Measurements from ENCODE around the gene SPATA3. TPM values are rescaled to one million over a fixed set of nuclear protein-coding genes. Genes with fewer than 3 reads are reported as not detected.

SPATA3 gene
- total and polyA plus RNA-seq, 2 experiments from 2014 or later: not detected

DNA sequence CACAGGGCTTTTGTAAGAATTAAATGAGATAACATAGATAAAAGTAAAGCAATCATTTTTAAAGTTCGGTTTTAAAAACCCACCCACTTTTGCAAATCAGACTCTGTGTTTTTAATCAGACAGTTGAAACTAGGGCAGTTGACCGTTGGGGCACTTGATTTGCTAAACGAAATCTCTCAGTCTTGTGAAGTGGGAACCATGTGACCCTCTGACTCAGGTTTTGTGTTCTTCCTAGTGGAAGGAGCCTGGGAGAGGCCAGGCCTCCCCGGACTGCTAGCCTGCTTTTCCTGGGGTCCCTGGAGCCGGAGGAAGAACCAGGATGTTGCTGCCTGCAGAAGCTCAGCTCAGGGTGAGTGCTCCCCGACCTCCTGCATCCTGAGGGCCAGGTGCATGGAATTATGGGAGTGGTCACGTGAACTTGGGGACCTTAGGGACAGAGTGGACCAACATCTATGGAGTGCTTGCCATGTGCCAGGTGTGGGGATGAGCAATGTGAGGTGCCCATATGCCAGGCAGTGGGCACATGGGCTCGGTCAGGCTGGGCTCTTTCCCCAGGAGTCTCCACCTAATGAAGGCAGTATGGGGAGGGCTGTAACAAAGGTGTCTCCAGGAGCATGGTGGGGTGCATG, 45.3 kb downstream of the SPATA3 start:
- Histone ChIP-seq H3K79me2 (peaks cover 40% of the 10 kb centered on the region), H3K4me2 (no peak overlapping the region), H4K20me1 (ENCODE audit: insufficient read depth, poor library complexity, severe bottlenecking) (peaks cover 7% of the 10 kb centered on the region), H3K9me3 (ENCODE audit: low read depth) (no peaks in the 10 kb centered on the region), H3K4me1 (ENCODE audit: insufficient read depth) (peaks cover 12% of the 10 kb centered on the region), H3K4me3 (no peak overlapping the region), H2AFZ (no peak overlapping the region), H3K9me2 (replicated peaks; ENCODE audit: insufficient read depth) (no peaks in the 10 kb centered on the region), H3K27me3 (peaks cover 6% of the 10 kb centered on the region), H3K36me3 (replicated peaks; ENCODE audit: insufficient read depth, low read depth) (no peaks in the 10 kb centered on the region), H3K27ac (no peak overlapping the region)
- 80% methylated on average over 8 of the region's 8 CpGs for WGBS (ENCODE audit: low lambda C conversion rate, missing lambda C conversion rate)
- DNase-seq (ENCODE audit: low spot score): no peak
- TF ChIP-seq EZH2 (IDR thresholded peaks at IDR 0.05; ENCODE audit: borderline replicate concordance) (no peak), EZH2phosphoT487 (IDR thresholded peaks at IDR 0.05; ENCODE audit: low read depth, severe bottlenecking, unreplicated experiment) (no peak)
- TF ChIP-seq, protein P1, sequence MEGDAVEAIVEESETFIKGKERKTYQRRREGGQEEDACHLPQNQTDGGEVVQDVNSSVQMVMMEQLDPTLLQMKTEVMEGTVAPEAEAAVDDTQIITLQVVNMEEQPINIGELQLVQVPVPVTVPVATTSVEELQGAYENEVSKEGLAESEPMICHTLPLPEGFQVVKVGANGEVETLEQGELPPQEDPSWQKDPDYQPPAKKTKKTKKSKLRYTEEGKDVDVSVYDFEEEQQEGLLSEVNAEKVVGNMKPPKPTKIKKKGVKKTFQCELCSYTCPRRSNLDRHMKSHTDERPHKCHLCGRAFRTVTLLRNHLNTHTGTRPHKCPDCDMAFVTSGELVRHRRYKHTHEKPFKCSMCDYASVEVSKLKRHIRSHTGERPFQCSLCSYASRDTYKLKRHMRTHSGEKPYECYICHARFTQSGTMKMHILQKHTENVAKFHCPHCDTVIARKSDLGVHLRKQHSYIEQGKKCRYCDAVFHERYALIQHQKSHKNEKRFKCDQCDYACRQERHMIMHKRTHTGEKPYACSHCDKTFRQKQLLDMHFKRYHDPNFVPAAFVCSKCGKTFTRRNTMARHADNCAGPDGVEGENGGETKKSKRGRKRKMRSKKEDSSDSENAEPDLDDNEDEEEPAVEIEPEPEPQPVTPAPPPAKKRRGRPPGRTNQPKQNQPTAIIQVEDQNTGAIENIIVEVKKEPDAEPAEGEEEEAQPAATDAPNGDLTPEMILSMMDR (IDR thresholded peaks at IDR 0.05; ENCODE audit: poor library complexity): no peak

DNA sequence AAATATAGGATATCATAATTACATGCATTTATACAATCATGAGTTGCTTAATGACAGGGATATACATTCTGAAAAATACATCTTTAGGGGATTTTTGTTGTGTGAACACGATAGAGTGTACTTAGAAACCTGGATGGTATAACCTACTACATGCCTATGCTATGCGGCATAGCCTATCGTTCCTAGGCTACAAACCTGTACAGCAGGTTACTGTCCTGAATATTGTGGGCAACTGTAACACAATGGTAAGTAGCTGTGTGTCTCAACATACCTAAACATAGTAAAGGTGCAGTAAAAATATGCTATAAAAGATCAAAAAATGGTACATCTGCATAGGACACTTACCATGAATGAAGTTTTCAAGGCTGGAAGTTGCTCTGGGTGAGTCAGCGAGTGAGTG, 47.9 kb downstream of the SPATA3 start:
- Histone ChIP-seq H3K9me2 (replicated peaks; ENCODE audit: insufficient read depth) (no peaks in the 10 kb centered on the region), H3K79me2 (peaks cover 24% of the 10 kb centered on the region), H3K4me2 (no peak overlapping the region), H3K27me3 (peaks cover 2% of the 10 kb centered on the region), H3K9me3 (ENCODE audit: low read depth) (no peaks in the 10 kb centered on the region), H3K4me3 (no peak overlapping the region), H3K36me3 (replicated peaks; ENCODE audit: insufficient read depth, low read depth) (no peaks in the 10 kb centered on the region), H2AFZ (no peak overlapping the region), H4K20me1 (ENCODE audit: insufficient read depth, poor library complexity, severe bottlenecking) (peaks cover 7% of the 10 kb centered on the region), H3K27ac (no peak overlapping the region), H3K4me1 (ENCODE audit: insufficient read depth) (peaks cover 14% of the 10 kb centered on the region)
- no peak for TF ChIP-seq EZH2phosphoT487 (IDR thresholded peaks at IDR 0.05; ENCODE audit: low read depth, severe bottlenecking, unreplicated experiment)
- TF ChIP-seq EZH2 (IDR thresholded peaks at IDR 0.05; ENCODE audit: borderline replicate concordance): no peak
- TF ChIP-seq, protein P1 (IDR thresholded peaks at IDR 0.05; ENCODE audit: poor library complexity): no peak
- no peak for DNase-seq (ENCODE audit: low spot score)
- WGBS (ENCODE audit: low lambda C conversion rate, missing lambda C conversion rate): 90% methylated on average over 4 of the region's 4 CpGs

DNA sequence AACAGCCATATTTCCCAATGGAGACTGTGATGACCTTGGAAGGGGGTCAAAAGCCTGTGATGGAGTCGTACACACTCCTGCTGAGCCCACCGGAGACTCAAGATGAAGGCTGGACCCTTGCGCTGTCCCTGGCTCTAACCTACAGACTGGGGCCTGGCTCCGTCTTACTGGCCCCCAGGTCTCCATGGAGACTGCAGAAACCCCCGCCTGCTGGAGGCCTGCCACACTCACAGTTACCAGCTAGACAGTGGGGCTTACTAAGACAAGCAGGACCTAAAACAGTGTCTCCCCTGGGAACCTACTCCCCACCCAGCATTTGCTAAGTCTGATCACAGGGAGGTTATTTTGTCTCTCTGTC, 51.0 kb downstream of the SPATA3 start:
- no peak overlapping the region for H3K4me2 ChIP-seq
- H3K4me1 ChIP-seq (ENCODE audit: insufficient read depth): peaks cover 35% of the 10 kb centered on the region
- H3K36me3 ChIP-seq (replicated peaks; ENCODE audit: insufficient read depth, low read depth): no peaks in the 10 kb centered on the region
- H3K4me3 ChIP-seq: no peak overlapping the region
- DNase-seq (ENCODE audit: low spot score): no peak
- no peaks in the 10 kb centered on the region for H3K9me2 ChIP-seq (replicated peaks; ENCODE audit: insufficient read depth)
- H3K27me3 ChIP-seq: no peaks in the 10 kb centered on the region
- H3K27ac ChIP-seq: no peak overlapping the region
- no peaks in the 10 kb centered on the region for H4K20me1 ChIP-seq (ENCODE audit: insufficient read depth, poor library complexity, severe bottlenecking)
- H2AFZ ChIP-seq: no peak overlapping the region
- no peaks in the 10 kb centered on the region for H3K9me3 ChIP-seq (ENCODE audit: low read depth)
- 88% methylated on average over 5 of the region's 5 CpGs for WGBS (ENCODE audit: low lambda C conversion rate, missing lambda C conversion rate)
- no peaks in the 10 kb centered on the region for H3K79me2 ChIP-seq
- TF ChIP-seq EZH2phosphoT487 (IDR thresholded peaks at IDR 0.05; ENCODE audit: low read depth, severe bottlenecking, unreplicated experiment) (no peak), EZH2 (IDR thresholded peaks at IDR 0.05; ENCODE audit: borderline replicate concordance) (no peak)
- TF ChIP-seq, protein P1 (IDR thresholded peaks at IDR 0.05; ENCODE audit: poor library complexity): no peak

Measured in hepatocyte (in vitro differentiated cells).